ENCODE measurements around the gene FBXW8. TPM values are rescaled to one million over a fixed set of nuclear protein-coding genes. Genes with fewer than 3 reads are reported as not detected.

Gene FBXW8
- total RNA-seq, 1 donor from 2014 or later, result 5.8 TPM

DNA sequence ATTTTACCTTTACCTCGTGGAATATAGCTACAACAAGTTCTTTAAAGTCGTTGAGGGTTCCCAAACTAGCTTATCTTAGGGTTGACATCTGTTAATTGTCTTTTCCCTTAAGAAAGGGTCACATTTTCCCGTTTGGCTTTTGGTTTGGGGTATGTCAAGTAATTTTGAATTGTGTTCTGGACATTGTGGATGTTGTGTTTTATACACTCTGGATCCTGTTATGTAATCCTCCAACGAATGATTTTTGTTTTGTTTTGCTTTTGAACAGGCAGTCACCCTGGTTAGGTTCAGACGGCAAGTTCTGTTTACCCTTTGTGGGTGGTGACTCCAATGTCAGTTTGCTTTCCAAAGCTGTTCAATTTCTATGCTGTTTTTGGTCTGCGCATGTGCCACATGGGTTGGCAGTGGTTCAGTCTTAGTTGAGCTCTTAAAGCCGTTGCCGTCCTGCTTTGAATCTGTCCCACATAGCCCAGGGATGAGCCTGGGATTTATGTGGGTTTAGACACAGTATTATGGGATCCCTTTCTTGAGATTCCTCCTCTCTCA lies 103.7 kb downstream of the FBXW8 start:
- TF ChIP-seq, protein P1, sequence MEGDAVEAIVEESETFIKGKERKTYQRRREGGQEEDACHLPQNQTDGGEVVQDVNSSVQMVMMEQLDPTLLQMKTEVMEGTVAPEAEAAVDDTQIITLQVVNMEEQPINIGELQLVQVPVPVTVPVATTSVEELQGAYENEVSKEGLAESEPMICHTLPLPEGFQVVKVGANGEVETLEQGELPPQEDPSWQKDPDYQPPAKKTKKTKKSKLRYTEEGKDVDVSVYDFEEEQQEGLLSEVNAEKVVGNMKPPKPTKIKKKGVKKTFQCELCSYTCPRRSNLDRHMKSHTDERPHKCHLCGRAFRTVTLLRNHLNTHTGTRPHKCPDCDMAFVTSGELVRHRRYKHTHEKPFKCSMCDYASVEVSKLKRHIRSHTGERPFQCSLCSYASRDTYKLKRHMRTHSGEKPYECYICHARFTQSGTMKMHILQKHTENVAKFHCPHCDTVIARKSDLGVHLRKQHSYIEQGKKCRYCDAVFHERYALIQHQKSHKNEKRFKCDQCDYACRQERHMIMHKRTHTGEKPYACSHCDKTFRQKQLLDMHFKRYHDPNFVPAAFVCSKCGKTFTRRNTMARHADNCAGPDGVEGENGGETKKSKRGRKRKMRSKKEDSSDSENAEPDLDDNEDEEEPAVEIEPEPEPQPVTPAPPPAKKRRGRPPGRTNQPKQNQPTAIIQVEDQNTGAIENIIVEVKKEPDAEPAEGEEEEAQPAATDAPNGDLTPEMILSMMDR (IDR thresholded peaks at IDR 0.05; ENCODE audit: insufficient read depth, low read length, severe bottlenecking), result no peak
- no peaks in the 10 kb centered on the region for H3K27me3 ChIP-seq (ENCODE audit: control insufficient read depth, insufficient read depth, low read length)
- H3K4me3 ChIP-seq (ENCODE audit: low read depth, low read length), result no peak overlapping the region
- peaks cover 2% of the 10 kb centered on the region for H3K36me3 ChIP-seq (ENCODE audit: control insufficient read depth, insufficient read depth, low read length)
- DNase-seq (ENCODE audit: low read depth) (no peak), FAIRE-seq (no peak)

DNA sequence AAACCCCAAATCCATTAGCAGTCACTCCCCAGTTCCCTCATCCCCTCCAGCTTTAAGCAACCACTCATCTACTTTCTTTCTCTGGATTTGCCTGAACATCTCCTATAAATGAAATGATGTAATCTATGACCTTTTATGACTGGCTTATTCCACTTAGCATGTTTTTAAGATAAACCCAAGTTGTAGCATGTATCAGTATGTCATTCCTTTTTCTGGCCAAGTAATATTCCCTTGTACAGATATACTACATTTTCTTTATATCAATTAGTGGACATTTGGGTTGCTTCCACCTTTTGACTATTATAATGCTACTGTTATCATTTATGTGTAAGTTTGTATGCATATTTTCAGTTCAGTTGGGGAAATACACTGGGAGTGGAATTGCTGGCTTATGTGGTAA lies 105.1 kb downstream of the FBXW8 start:
- Histone ChIP-seq H3K36me3 (ENCODE audit: control insufficient read depth, insufficient read depth, low read length) (peaks cover 3% of the 10 kb centered on the region), H3K27me3 (ENCODE audit: control insufficient read depth, insufficient read depth, low read length) (no peaks in the 10 kb centered on the region), H3K4me3 (ENCODE audit: low read depth, low read length) (no peak overlapping the region)
- DNase-seq (ENCODE audit: low read depth) (no peak), FAIRE-seq (no peak)
- TF ChIP-seq, protein P1 (IDR thresholded peaks at IDR 0.05; ENCODE audit: insufficient read depth, low read length, severe bottlenecking), result no peak

DNA sequence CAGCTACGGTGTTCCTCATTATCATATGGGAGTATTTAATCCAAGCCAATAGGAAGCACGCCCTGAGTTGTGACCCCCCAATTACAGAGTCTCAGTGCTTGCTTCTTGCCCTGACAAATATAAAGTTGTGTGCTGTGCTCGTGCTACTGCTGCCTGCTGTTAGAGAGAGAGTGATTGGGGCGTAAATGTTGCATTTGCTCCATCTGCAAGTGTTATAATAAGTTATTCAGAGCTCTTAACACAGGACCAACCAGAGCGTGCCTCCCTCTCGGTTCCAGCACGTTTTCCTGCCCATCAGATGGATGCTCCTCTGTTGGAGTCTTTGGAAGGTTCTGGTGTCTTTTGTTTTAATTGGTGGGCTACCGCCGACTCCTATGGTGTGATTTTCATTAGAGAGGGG lies 107.1 kb downstream of the FBXW8 start:
- DNase-seq (ENCODE audit: low read depth) (no peak), FAIRE-seq (no peak)
- Histone ChIP-seq H3K27me3 (ENCODE audit: control insufficient read depth, insufficient read depth, low read length) (no peaks in the 10 kb centered on the region), H3K4me3 (ENCODE audit: low read depth, low read length) (no peak overlapping the region), H3K36me3 (ENCODE audit: control insufficient read depth, insufficient read depth, low read length) (peaks cover 6% of the 10 kb centered on the region)
- TF ChIP-seq, protein P1 (IDR thresholded peaks at IDR 0.05; ENCODE audit: insufficient read depth, low read length, severe bottlenecking), result no peak

DNA sequence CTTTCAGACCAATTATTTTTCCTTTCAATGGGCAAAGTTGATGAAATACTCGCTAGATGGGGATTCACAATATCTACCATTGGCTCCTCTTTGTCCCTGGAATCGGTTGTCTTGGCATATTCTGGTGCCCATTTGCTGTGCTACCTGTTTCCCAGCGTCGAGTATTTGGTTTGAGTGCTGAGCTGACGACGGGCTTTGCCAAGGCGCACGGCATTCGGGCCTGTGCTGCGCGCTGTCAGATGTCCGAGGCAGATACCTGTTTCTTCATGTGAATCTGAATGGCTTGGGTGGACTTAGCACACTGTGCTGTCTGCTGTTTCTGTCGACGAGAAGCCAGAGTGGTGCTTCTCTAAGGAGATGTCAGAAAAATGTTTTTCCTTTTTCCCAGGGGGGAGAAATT lies 107.5 kb downstream of the FBXW8 start:
- Histone ChIP-seq H3K36me3 (ENCODE audit: control insufficient read depth, insufficient read depth, low read length) (peaks cover 6% of the 10 kb centered on the region), H3K27me3 (ENCODE audit: control insufficient read depth, insufficient read depth, low read length) (no peaks in the 10 kb centered on the region), H3K4me3 (ENCODE audit: low read depth, low read length) (no peak overlapping the region)
- FAIRE-seq, result no peak
- TF ChIP-seq, protein P1 (IDR thresholded peaks at IDR 0.05; ENCODE audit: insufficient read depth, low read length, severe bottlenecking), result no peak
- DNase-seq (ENCODE audit: low read depth), result no peak

DNA sequence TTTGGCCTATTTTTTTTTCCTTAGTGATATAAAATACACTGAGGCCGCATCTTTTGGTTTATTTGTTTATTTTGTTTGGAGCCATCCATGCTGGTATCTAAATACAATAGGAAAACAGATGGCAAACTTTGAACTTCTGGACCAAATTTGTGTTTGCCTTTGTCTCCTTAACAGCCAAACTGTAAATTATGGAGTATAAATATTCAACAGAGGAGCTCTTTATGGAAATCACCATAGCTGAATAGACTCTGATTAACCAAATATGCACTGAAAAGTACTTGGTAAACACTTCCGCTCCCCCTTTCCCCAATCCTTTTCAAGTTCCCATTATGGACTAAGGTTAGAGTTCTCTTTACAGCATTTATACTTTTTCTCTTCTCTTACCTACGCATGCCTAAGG lies 107.9 kb downstream of the FBXW8 start:
- peaks cover 6% of the 10 kb centered on the region for H3K36me3 ChIP-seq (ENCODE audit: control insufficient read depth, insufficient read depth, low read length)
- H3K4me3 ChIP-seq (ENCODE audit: low read depth, low read length), result no peak overlapping the region
- no peaks in the 10 kb centered on the region for H3K27me3 ChIP-seq (ENCODE audit: control insufficient read depth, insufficient read depth, low read length)
- FAIRE-seq, result no peak
- no peak for DNase-seq (ENCODE audit: low read depth)
- TF ChIP-seq, protein P1 (IDR thresholded peaks at IDR 0.05; ENCODE audit: insufficient read depth, low read length, severe bottlenecking), result no peak

DNA sequence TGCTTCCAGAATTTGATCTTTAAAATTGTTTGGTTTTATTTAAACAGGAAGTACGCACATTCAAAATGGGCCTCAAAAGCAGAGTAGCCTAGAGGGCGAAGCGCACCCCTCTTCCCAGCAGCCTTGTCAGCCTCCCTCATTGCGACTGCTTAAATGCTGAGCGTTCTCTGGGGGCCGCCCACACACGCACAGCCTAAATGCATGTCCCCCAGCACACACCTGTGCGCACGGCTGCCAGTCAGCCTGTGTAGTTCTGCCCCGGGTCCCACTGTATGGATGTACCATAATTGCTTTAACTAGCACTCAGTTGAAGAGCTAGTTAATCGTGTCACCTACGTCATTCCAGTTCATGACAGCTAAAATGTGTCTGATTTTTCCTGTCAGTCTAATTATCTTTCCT lies 109.1 kb downstream of the FBXW8 start:
- no peak for DNase-seq (ENCODE audit: low read depth)
- Histone ChIP-seq H3K27me3 (ENCODE audit: control insufficient read depth, insufficient read depth, low read length) (no peaks in the 10 kb centered on the region), H3K36me3 (ENCODE audit: control insufficient read depth, insufficient read depth, low read length) (peaks cover 8% of the 10 kb centered on the region), H3K4me3 (ENCODE audit: low read depth, low read length) (no peak overlapping the region)
- TF ChIP-seq, protein P1 (IDR thresholded peaks at IDR 0.05; ENCODE audit: insufficient read depth, low read length, severe bottlenecking), result no peak
- FAIRE-seq, result no peak

All from bronchial epithelial cell (primary cell).